Measurements from ENCODE around the gene MAT2A. TPM values are rescaled to one million over a fixed set of nuclear protein-coding genes. Genes with fewer than 3 reads are reported as not detected.

MAT2A gene
- total RNA-seq: 168 TPM

GRCh38 chr2:85538507-85539360 lies at the start of gene MAT2A:
Gene MAT2A (plus strand): TSS chr2:85539168. CDS start chr2:85539288, 120 bp downstream.
- intact Hi-C loops (cut with DNase I): loop anchor here (5.0 kb wide), 1 partner anchor 116 kb away; no protein-coding TSS in a partner anchor
- ATAC-seq: peak; percentile 95
- peak; percentile 96 for DNase-seq (ENCODE audit: low spot score)

GRCh38 chr2:85490861-85491755 lies 47.9 kb upstream of the MAT2A start:
- DNase-seq (ENCODE audit: low spot score) (no peak), ATAC-seq (no peak)
- intact Hi-C loops (cut with DNase I): no loop called here

- ATAC-seq (no peak), DNase-seq (ENCODE audit: low spot score) (no peak)
- intact Hi-C loops (cut with DNase I): no loop called here
These were observed 42.5 kb upstream of the MAT2A start for GRCh38 chr2:85496436-85496835.

GRCh38 chr2:85497944-85498630 lies 40.9 kb upstream of the MAT2A start:
- ATAC-seq (no peak), DNase-seq (ENCODE audit: low spot score) (no peak)
- intact Hi-C loops (cut with DNase I): no loop called here

- ATAC-seq (no peak), DNase-seq (ENCODE audit: low spot score) (no peak)
- intact Hi-C loops (cut with DNase I): no loop called here
These were observed 37.7 kb upstream of the MAT2A start for GRCh38 chr2:85501248-85501647.

- DNase-seq (ENCODE audit: low spot score): no peak
- ATAC-seq: no peak
- intact Hi-C loops (cut with DNase I): no loop called here
These were observed 36.2 kb upstream of the MAT2A start for GRCh38 chr2:85502720-85503119.

- intact Hi-C loops (cut with DNase I): no loop called here
- no peak for DNase-seq (ENCODE audit: low spot score)
- ATAC-seq: no peak
These were observed 35.7 kb upstream of the MAT2A start for GRCh38 chr2:85503168-85503850.

- no peak for DNase-seq (ENCODE audit: low spot score)
- ATAC-seq: no peak
These were observed 34.9 kb upstream of the MAT2A start for GRCh38 chr2:85503851-85504777.

GRCh38 chr2:85504778-85505261 lies 34.1 kb upstream of the MAT2A start:
- DNase-seq (ENCODE audit: low spot score) (no peak), ATAC-seq (peak; percentile 69)
- intact Hi-C loops (cut with DNase I): no loop called here

More at GRCh38 chr2:85503851-85504777, 34.9 kb upstream of the MAT2A start:
- intact Hi-C loops (cut with DNase I): no loop called here

GRCh38 chr2:85505551-85506238 lies 33.3 kb upstream of the MAT2A start:
- intact Hi-C loops (cut with DNase I): no loop called here
- DNase-seq (ENCODE audit: low spot score): no peak
- ATAC-seq: peak; percentile 15

GRCh38 chr2:85506768-85507181 lies 32.2 kb upstream of the MAT2A start:
- intact Hi-C loops (cut with DNase I): no loop called here
- ATAC-seq (no peak), DNase-seq (ENCODE audit: low spot score) (no peak)

- peak; percentile 68 for ATAC-seq
- DNase-seq (ENCODE audit: low spot score): no peak
- intact Hi-C loops (cut with DNase I): no loop called here
These were observed 27.8 kb upstream of the MAT2A start for GRCh38 chr2:85511008-85511811.

GRCh38 chr2:85514323-85514722 lies 24.6 kb upstream of the MAT2A start:
- intact Hi-C loops (cut with DNase I): no loop called here

GRCh38 chr2:85516653-85517389 lies 22.1 kb upstream of the MAT2A start:
- ATAC-seq: no peak

More at GRCh38 chr2:85514323-85514722, 24.6 kb upstream of the MAT2A start:
- ATAC-seq: no peak
- no peak for DNase-seq (ENCODE audit: low spot score)

GRCh38 chr2:85522090-85522647 lies 16.8 kb upstream of the MAT2A start:
- DNase-seq (ENCODE audit: low spot score) (no peak), ATAC-seq (no peak)
- intact Hi-C loops (cut with DNase I): no loop called here

More at GRCh38 chr2:85516653-85517389, 22.1 kb upstream of the MAT2A start:
- no peak for DNase-seq (ENCODE audit: low spot score)
- intact Hi-C loops (cut with DNase I): no loop called here
